ENCODE data around the gene VEGFA. TPM values are rescaled to one million over a fixed set of nuclear protein-coding genes. Genes with fewer than 3 reads are reported as not detected.

The VEGFA gene
- total RNA-seq, 1 experiment from 2014 or later = 146 TPM

GRCh38 chr6:43727634-43728033, 42.4 kb upstream of the VEGFA start:
- Histone ChIP-seq H3K4me3 (ENCODE audit: low read length) (no peak overlapping the region), H3K9me3 (ENCODE audit: low read length) (peaks cover 7% of the 10 kb centered on the region; the same call in 1 of the 2 replicates), H3K36me3 (ENCODE audit: insufficient read depth, low read length) (no peaks in the 10 kb centered on the region), H3K27me3 (ENCODE audit: low read length) (no peaks in the 10 kb centered on the region), H3K9me2 (replicated peaks; ENCODE audit: insufficient read depth, low read length) (no peaks in the 10 kb centered on the region), H3K9ac (ENCODE audit: low read length) (no peak overlapping the region), H3K27ac (ENCODE audit: low read length) (no peak overlapping the region), H2AFZ (ENCODE audit: low read length) (no peak overlapping the region), H3K4me1 (ENCODE audit: low read length) (peaks cover 22% of the 10 kb centered on the region), H3K79me2 (ENCODE audit: low read length) (no peaks in the 10 kb centered on the region), H3K4me2 (ENCODE audit: low read depth, low read length, poor library complexity, severe bottlenecking) (no peak overlapping the region), H4K20me1 (ENCODE audit: insufficient read depth, low read depth, low read length) (no peaks in the 10 kb centered on the region)
- DNase-seq = no peak

DNA sequence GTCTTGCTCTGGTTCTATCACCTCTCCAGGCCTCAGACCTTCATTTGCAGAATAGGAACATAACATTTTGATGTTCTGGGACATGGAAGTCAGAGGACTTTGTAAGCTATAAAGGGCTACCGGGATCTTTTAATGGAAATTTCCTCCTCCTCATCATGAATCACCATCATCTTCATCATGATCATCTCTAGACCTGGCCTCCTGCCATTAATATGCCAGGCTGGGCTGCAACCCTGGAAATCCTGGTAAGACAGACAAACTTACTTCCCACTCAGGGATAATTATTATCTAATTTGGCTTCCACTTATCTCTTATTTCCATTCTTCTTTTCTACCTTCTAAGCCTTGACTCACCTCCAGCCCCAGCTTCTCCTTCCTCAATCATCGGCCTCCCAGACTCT, 41.4 kb upstream of the VEGFA start:
- H3K4me1 ChIP-seq (ENCODE audit: low read length) = peaks cover 22% of the 10 kb centered on the region
- H3K4me2 ChIP-seq (ENCODE audit: low read depth, low read length, poor library complexity, severe bottlenecking) = no peak overlapping the region
- H3K36me3 ChIP-seq (ENCODE audit: insufficient read depth, low read length) = no peaks in the 10 kb centered on the region
- no peaks in the 10 kb centered on the region for H3K79me2 ChIP-seq (ENCODE audit: low read length)
- H3K9me3 ChIP-seq (ENCODE audit: low read length) = peaks cover 7% of the 10 kb centered on the region; the same call in 1 of the 2 replicates
- no peak overlapping the region for H3K27ac ChIP-seq (ENCODE audit: low read length)
- H4K20me1 ChIP-seq (ENCODE audit: insufficient read depth, low read depth, low read length) = no peaks in the 10 kb centered on the region
- no peak overlapping the region for H3K4me3 ChIP-seq (ENCODE audit: low read length)
- no peak overlapping the region for H3K9ac ChIP-seq (ENCODE audit: low read length)
- DNase-seq = no peak
- H3K9me2 ChIP-seq (replicated peaks; ENCODE audit: insufficient read depth, low read length) = no peaks in the 10 kb centered on the region
- H3K27me3 ChIP-seq (ENCODE audit: low read length) = no peaks in the 10 kb centered on the region
- H2AFZ ChIP-seq (ENCODE audit: low read length) = no peak overlapping the region

- H3K9me2 ChIP-seq (replicated peaks; ENCODE audit: insufficient read depth, low read length) = no peaks in the 10 kb centered on the region
- H3K27ac ChIP-seq (ENCODE audit: low read length) = no peak overlapping the region
- no peak overlapping the region for H3K4me3 ChIP-seq (ENCODE audit: low read length)
- no peak for DNase-seq
- H3K4me2 ChIP-seq (ENCODE audit: low read depth, low read length, poor library complexity, severe bottlenecking) = no peak overlapping the region
- H2AFZ ChIP-seq (ENCODE audit: low read length) = no peak overlapping the region
- peaks cover 15% of the 10 kb centered on the region for H3K4me1 ChIP-seq (ENCODE audit: low read length)
- H4K20me1 ChIP-seq (ENCODE audit: insufficient read depth, low read depth, low read length) = no peaks in the 10 kb centered on the region
- no peaks in the 10 kb centered on the region for H3K36me3 ChIP-seq (ENCODE audit: insufficient read depth, low read length)
- no peaks in the 10 kb centered on the region for H3K27me3 ChIP-seq (ENCODE audit: low read length)
- peaks cover 7% of the 10 kb centered on the region; the same call in 1 of the 2 replicates for H3K9me3 ChIP-seq (ENCODE audit: low read length)
- H3K9ac ChIP-seq (ENCODE audit: low read length) = no peak overlapping the region
- no peaks in the 10 kb centered on the region for H3K79me2 ChIP-seq (ENCODE audit: low read length)
Measured at GRCh38 chr6:43729537-43729936, 40.5 kb upstream of the VEGFA start.

DNA sequence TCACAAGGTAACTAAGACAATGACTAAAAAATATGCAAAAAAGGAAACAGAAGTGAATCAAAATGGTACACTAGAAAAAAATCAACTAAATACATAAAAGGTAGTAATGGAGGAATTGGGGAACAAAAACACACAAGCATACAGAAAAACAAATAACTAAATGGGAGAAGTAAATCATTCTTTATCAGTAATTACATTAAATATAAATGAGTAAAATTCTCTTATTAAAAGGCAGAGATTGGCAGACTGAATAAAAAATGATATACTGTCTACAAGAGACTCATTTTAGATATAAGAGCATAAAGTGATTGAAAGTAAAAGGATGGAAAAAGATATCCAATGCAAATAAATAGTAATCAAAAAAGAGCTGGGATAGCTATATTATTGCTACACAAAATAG, 39.4 kb upstream of the VEGFA start:
- Histone ChIP-seq H3K9ac (ENCODE audit: low read length) (no peak overlapping the region), H3K27me3 (ENCODE audit: low read length) (no peaks in the 10 kb centered on the region), H4K20me1 (ENCODE audit: insufficient read depth, low read depth, low read length) (no peaks in the 10 kb centered on the region), H3K9me3 (ENCODE audit: low read length) (peaks cover 7% of the 10 kb centered on the region; the same call in 1 of the 2 replicates), H2AFZ (ENCODE audit: low read length) (no peak overlapping the region), H3K4me3 (ENCODE audit: low read length) (no peak overlapping the region), H3K79me2 (ENCODE audit: low read length) (no peaks in the 10 kb centered on the region), H3K27ac (ENCODE audit: low read length) (no peak overlapping the region), H3K36me3 (ENCODE audit: insufficient read depth, low read length) (no peaks in the 10 kb centered on the region), H3K9me2 (replicated peaks; ENCODE audit: insufficient read depth, low read length) (no peaks in the 10 kb centered on the region), H3K4me2 (ENCODE audit: low read depth, low read length, poor library complexity, severe bottlenecking) (no peak overlapping the region), H3K4me1 (ENCODE audit: low read length) (peaks cover 4% of the 10 kb centered on the region)
- no peak for DNase-seq

GRCh38 chr6:43733471-43734293, 36.3 kb upstream of the VEGFA start:
- H3K9me3 ChIP-seq (ENCODE audit: low read length) = peaks cover 7% of the 10 kb centered on the region; the same call in 1 of the 2 replicates
- H3K27me3 ChIP-seq (ENCODE audit: low read length) = no peaks in the 10 kb centered on the region
- no peak for DNase-seq
- no peak overlapping the region for H3K4me3 ChIP-seq (ENCODE audit: low read length)
- H3K36me3 ChIP-seq (ENCODE audit: insufficient read depth, low read length) = no peaks in the 10 kb centered on the region
- H3K4me2 ChIP-seq (ENCODE audit: low read depth, low read length, poor library complexity, severe bottlenecking) = no peak overlapping the region
- H3K9me2 ChIP-seq (replicated peaks; ENCODE audit: insufficient read depth, low read length) = no peaks in the 10 kb centered on the region
- H3K27ac ChIP-seq (ENCODE audit: low read length) = no peak overlapping the region
- no peaks in the 10 kb centered on the region for H3K79me2 ChIP-seq (ENCODE audit: low read length)
- H4K20me1 ChIP-seq (ENCODE audit: insufficient read depth, low read depth, low read length) = no peaks in the 10 kb centered on the region
- no peak overlapping the region for H3K9ac ChIP-seq (ENCODE audit: low read length)
- no peak overlapping the region for H2AFZ ChIP-seq (ENCODE audit: low read length)
- H3K4me1 ChIP-seq (ENCODE audit: low read length) = no peaks in the 10 kb centered on the region; the same call in 1 of the 2 replicates

- H3K79me2 ChIP-seq (ENCODE audit: low read length) = no peaks in the 10 kb centered on the region
- H3K9me2 ChIP-seq (replicated peaks; ENCODE audit: insufficient read depth, low read length) = no peaks in the 10 kb centered on the region
- no peak overlapping the region for H3K4me3 ChIP-seq (ENCODE audit: low read length)
- no peak overlapping the region for H3K27ac ChIP-seq (ENCODE audit: low read length)
- no peaks in the 10 kb centered on the region for H4K20me1 ChIP-seq (ENCODE audit: insufficient read depth, low read depth, low read length)
- H3K36me3 ChIP-seq (ENCODE audit: insufficient read depth, low read length) = no peaks in the 10 kb centered on the region
- no peaks in the 10 kb centered on the region; the same call in 1 of the 2 replicates for H3K4me1 ChIP-seq (ENCODE audit: low read length)
- peaks cover 7% of the 10 kb centered on the region; the same call in 1 of the 2 replicates for H3K9me3 ChIP-seq (ENCODE audit: low read length)
- no peak for DNase-seq
- no peak overlapping the region for H3K4me2 ChIP-seq (ENCODE audit: low read depth, low read length, poor library complexity, severe bottlenecking)
- H2AFZ ChIP-seq (ENCODE audit: low read length) = no peak overlapping the region
- no peak overlapping the region for H3K9ac ChIP-seq (ENCODE audit: low read length)
- H3K27me3 ChIP-seq (ENCODE audit: low read length) = no peaks in the 10 kb centered on the region
Measured at GRCh38 chr6:43734294-43734665, 35.7 kb upstream of the VEGFA start.

GRCh38 chr6:43735642-43736199, 34.3 kb upstream of the VEGFA start:
- H4K20me1 ChIP-seq (ENCODE audit: insufficient read depth, low read depth, low read length) = no peaks in the 10 kb centered on the region
- no peak overlapping the region for H2AFZ ChIP-seq (ENCODE audit: low read length)
- no peak overlapping the region for H3K4me3 ChIP-seq (ENCODE audit: low read length)
- no peak overlapping the region for H3K27ac ChIP-seq (ENCODE audit: low read length)
- no peaks in the 10 kb centered on the region for H3K79me2 ChIP-seq (ENCODE audit: low read length)
- no peaks in the 10 kb centered on the region; the same call in 1 of the 2 replicates for H3K4me1 ChIP-seq (ENCODE audit: low read length)
- no peak overlapping the region for H3K9ac ChIP-seq (ENCODE audit: low read length)
- H3K27me3 ChIP-seq (ENCODE audit: low read length) = no peaks in the 10 kb centered on the region
- H3K4me2 ChIP-seq (ENCODE audit: low read depth, low read length, poor library complexity, severe bottlenecking) = no peak overlapping the region
- H3K9me2 ChIP-seq (replicated peaks; ENCODE audit: insufficient read depth, low read length) = no peaks in the 10 kb centered on the region
- no peak for DNase-seq
- no peaks in the 10 kb centered on the region for H3K36me3 ChIP-seq (ENCODE audit: insufficient read depth, low read length)
- peaks cover 7% of the 10 kb centered on the region; the same call in 1 of the 2 replicates for H3K9me3 ChIP-seq (ENCODE audit: low read length)

DNA sequence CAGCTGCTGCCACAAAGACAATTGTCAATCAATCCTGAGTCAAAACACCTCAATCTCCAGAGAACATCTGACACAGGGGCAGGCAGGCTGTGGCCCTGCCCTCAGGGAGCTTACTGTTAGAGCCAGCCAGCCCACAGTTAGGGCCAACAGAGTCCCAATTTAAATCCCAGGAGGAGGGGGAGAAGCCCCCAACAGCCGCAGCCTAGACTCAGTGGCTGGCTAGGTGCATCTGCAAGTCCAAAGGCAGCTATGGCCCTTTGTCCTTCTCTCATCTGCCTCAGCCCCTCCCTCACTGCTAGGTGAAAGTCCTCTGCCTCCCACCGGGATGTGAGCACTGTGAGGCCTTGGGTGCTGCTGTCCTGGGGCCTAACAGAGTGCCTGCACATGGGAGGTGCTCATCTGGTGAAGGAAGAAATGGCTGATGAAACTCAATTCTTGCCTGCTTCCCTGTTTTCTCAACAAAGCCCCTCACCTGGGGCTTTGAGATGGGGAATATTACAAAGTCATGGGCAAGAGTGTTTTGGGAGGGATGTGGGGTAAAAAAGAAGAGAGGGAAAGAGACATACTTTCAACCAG, 33.7 kb upstream of the VEGFA start:
- H3K79me2 ChIP-seq (ENCODE audit: low read length) = no peaks in the 10 kb centered on the region
- no peaks in the 10 kb centered on the region for H3K27me3 ChIP-seq (ENCODE audit: low read length)
- no peaks in the 10 kb centered on the region for H4K20me1 ChIP-seq (ENCODE audit: insufficient read depth, low read depth, low read length)
- DNase-seq = no peak
- no peak overlapping the region for H3K27ac ChIP-seq (ENCODE audit: low read length)
- H3K9me3 ChIP-seq (ENCODE audit: low read length) = peaks cover 4% of the 10 kb centered on the region; the same call in 1 of the 2 replicates
- no peak overlapping the region for H3K4me3 ChIP-seq (ENCODE audit: low read length)
- H3K9ac ChIP-seq (ENCODE audit: low read length) = no peak overlapping the region
- no peak overlapping the region for H3K4me2 ChIP-seq (ENCODE audit: low read depth, low read length, poor library complexity, severe bottlenecking)
- H3K4me1 ChIP-seq (ENCODE audit: low read length) = no peaks in the 10 kb centered on the region; the same call in 1 of the 2 replicates
- no peaks in the 10 kb centered on the region for H3K36me3 ChIP-seq (ENCODE audit: insufficient read depth, low read length)
- H2AFZ ChIP-seq (ENCODE audit: low read length) = no peak overlapping the region
- H3K9me2 ChIP-seq (replicated peaks; ENCODE audit: insufficient read depth, low read length) = no peaks in the 10 kb centered on the region

Data from Karpas-422 (cell line).